MCF 10A (cell line): Measurements from ENCODE around the gene CLIC2. TPM values are rescaled to one million over a fixed set of nuclear protein-coding genes. Genes with fewer than 3 reads are reported as not detected.
A peak's percentile ranks its signal among the peaks of the same experiment; 100 is the strongest.

Source experiments
- BruUV-seq: library from RNA; stranded (reverse); fragments of 400-500 nt; replicated peaks from 2 replicates; lab custom pipeline; 2021; lab: Mats Ljungman, UMichigan
- CTCF ChIA-PET: fragments of 300-600 bp; sonication (Branson Sonifier 250); formaldehyde crosslinking; extraction: SDS; loops from one replicate; lab custom pipeline; 2021; ENCODE audit warnings: antibody characterized with exemption, inconsistent platforms; lab: Yijun Ruan, JAX
- POLR2A ChIA-PET: fragments of 300-600, 350-650 bp; sonication (Branson Sonifier 250); formaldehyde crosslinking; extraction: SDS; loops from one replicate; lab custom pipeline; 2020; ENCODE audit warnings: antibody characterized with exemption, inconsistent platforms; lab: Yijun Ruan, JAX
- DNase-seq: peaks from one replicate; pipeline ENCODE4 v3.0.0-alpha.2; 2018; ENCODE audit not compliant: unreplicated experiment
- H3K27ac Mint-ChIP-seq: one replicate; pipeline ENCODE4 v1.8.0; 2022; ENCODE audit warnings: mild to moderate bottlenecking, low read depth, mixed read lengths; ENCODE audit not compliant: unreplicated experiment
- H3K27me3 Mint-ChIP-seq: one replicate; pipeline ENCODE4 v1.8.0; 2022; ENCODE audit warnings: mixed read lengths; ENCODE audit not compliant: insufficient read depth, unreplicated experiment
- H3K36me3 Mint-ChIP-seq: one replicate; pipeline ENCODE4 v1.8.0; 2022; ENCODE audit warnings: mild to moderate bottlenecking, moderate library complexity, mixed read lengths; ENCODE audit not compliant: insufficient read depth, unreplicated experiment
- H3K4me1 Mint-ChIP-seq: one replicate; pipeline ENCODE4 v1.8.0; 2022; ENCODE audit warnings: mixed read lengths; ENCODE audit not compliant: insufficient read depth, unreplicated experiment
- H3K4me3 Mint-ChIP-seq: one replicate; pipeline ENCODE4 v1.8.0; 2022; ENCODE audit warnings: mild to moderate bottlenecking, moderate library complexity, mixed read lengths; ENCODE audit not compliant: unreplicated experiment
- H3K9me3 Mint-ChIP-seq: one replicate; pipeline ENCODE4 v1.8.0; 2022; ENCODE audit warnings: mixed read lengths; ENCODE audit not compliant: unreplicated experiment
- CTCF ChIP-seq: fragments of 200-600 bp; IDR thresholded peaks from one replicate; pipeline ENCODE4 v1.8.0; 2022; ENCODE audit warnings: antibody characterized with exemption, mild to moderate bottlenecking; ENCODE audit not compliant: unreplicated experiment
- intact Hi-C: fragments of 100-400 bp; cut with micrococcal nuclease; formaldehyde crosslinking; loops from 2 replicates; pipeline ENCODE4 v1.14.1; 2022
- total RNA-seq: library from RNA; stranded (reverse); gene quantifications from 2 replicates; pipeline ENCODE4 v1.2.3, GENCODE V29; 2022

CLIC2 gene
- total RNA-seq, 1 experiment from 2014 or later = 6.0 TPM

GRCh38 chrX:155263854-155264628 lies 70.4 kb downstream of the CLIC2 start, which contains the start of gene RAB39B:
Gene RAB39B (minus strand): TSS chrX:155264491. CDS start chrX:155264288, 203 bp downstream.
- intact Hi-C loops = loop anchor here (5.0 kb wide), 1 partner anchor 47 kb away; the partner anchor contains the start of gene VBP1
- ChIA-PET POLR2A (no interaction called here), CTCF (no interaction called here)
- no peaks in the 10 kb centered on the region for H3K27me3 Mint-ChIP-seq
- no peaks in the 10 kb centered on the region for H3K9me3 Mint-ChIP-seq
- no peaks in the 10 kb centered on the region for H3K4me1 Mint-ChIP-seq
- DNase-seq = peak; percentile 61
- H3K27ac Mint-ChIP-seq = no peak within 1 kb of the TSS
- no TSS peak for BruUV-seq
- no peak within 1 kb of the TSS for H3K4me3 Mint-ChIP-seq
- no peak for TF ChIP-seq CTCF
- peaks cover 7% of the 10 kb centered on the region for H3K36me3 Mint-ChIP-seq

GRCh38 chrX:155262970-155263754 lies 71.3 kb downstream of the CLIC2 start:
- BruUV-seq = TSS peak; percentile 43
- Mint-ChIP-seq H3K9me3 (no peaks in the 10 kb centered on the region), H3K36me3 (peaks cover 7% of the 10 kb centered on the region), H3K4me3 (no peak overlapping the region), H3K4me1 (no peaks in the 10 kb centered on the region), H3K27ac (no peak overlapping the region), H3K27me3 (no peaks in the 10 kb centered on the region)
- no peak for DNase-seq
- ChIA-PET POLR2A (interaction anchor here (0.5 kb wide), 1 partner anchor 37 kb away, joined by 3 read pairs; no protein-coding TSS in a partner anchor), CTCF (no interaction called here)
- TF ChIP-seq CTCF = no peak
- intact Hi-C loops = loop anchor here (5.0 kb wide), 1 partner anchor 46 kb away; the partner anchor contains the start of gene VBP1

GRCh38 chrX:155259752-155260151 lies 74.7 kb downstream of the CLIC2 start:
- Mint-ChIP-seq H3K4me1 (no peaks in the 10 kb centered on the region), H3K4me3 (no peak overlapping the region), H3K36me3 (peaks cover 7% of the 10 kb centered on the region), H3K27ac (no peak overlapping the region), H3K9me3 (peaks cover 14% of the 10 kb centered on the region), H3K27me3 (no peaks in the 10 kb centered on the region)
- no peak for DNase-seq
- TF ChIP-seq CTCF = no peak
- ChIA-PET CTCF (interaction anchor here (0.6 kb wide), 2 partner anchors 177 to 179 kb away, joined by 3 read pairs; no protein-coding TSS in a partner anchor), POLR2A (no interaction called here)
- BruUV-seq = no TSS peak
- intact Hi-C loops = loop anchor here (5.0 kb wide), 1 partner anchor 42 kb away; the partner anchor contains the start of gene VBP1

- H3K27me3 Mint-ChIP-seq = no peaks in the 10 kb centered on the region
- no peak for DNase-seq
- H3K36me3 Mint-ChIP-seq = no peaks in the 10 kb centered on the region
- H3K4me1 Mint-ChIP-seq = no peaks in the 10 kb centered on the region
- ChIA-PET POLR2A (no interaction called here), CTCF (interaction anchor here (0.6 kb wide), 1 partner anchor 270 kb away, joined by 3 read pairs; no protein-coding TSS in a partner anchor)
- no peak overlapping the region for H3K27ac Mint-ChIP-seq
- no TSS peak for BruUV-seq
- H3K4me3 Mint-ChIP-seq = no peak overlapping the region
- H3K9me3 Mint-ChIP-seq = peaks cover 16% of the 10 kb centered on the region
- intact Hi-C loops = no loop called here
- no peak for TF ChIP-seq CTCF
Measured at GRCh38 chrX:155251391-155251790, 83.0 kb downstream of the CLIC2 start.
